Ramos (cell line): ENCODE results near the gene NHEJ1.

Source experiments
- in situ Hi-C: fragments of 300-500 bp; cut with MboI; formaldehyde crosslinking; loops from one replicate; pipeline ENCODE4 v1.14.3; 2022; ENCODE audit warnings: low sequenced_read_pairs; ENCODE audit not compliant: unreplicated experiment

Gene NHEJ1

GRCh38 chr2:219183151-219183772, 22.6 kb upstream of the NHEJ1 start:
- in situ Hi-C loops: no loop called here

- in situ Hi-C loops: no loop called here
These were observed 21.9 kb upstream of the NHEJ1 start for GRCh38 chr2:219182331-219183150.

- in situ Hi-C loops: no loop called here
These were observed 20.9 kb upstream of the NHEJ1 start for GRCh38 chr2:219181531-219181930.

GRCh38 chr2:219180961-219181360, 20.3 kb upstream of the NHEJ1 start:
- in situ Hi-C loops: no loop called here

GRCh38 chr2:219179601-219180465, 19.2 kb upstream of the NHEJ1 start:
- in situ Hi-C loops: no loop called here

GRCh38 chr2:219178377-219179175, 18.0 kb upstream of the NHEJ1 start:
- in situ Hi-C loops: no loop called here

- in situ Hi-C loops: no loop called here
These were observed 17.1 kb upstream of the NHEJ1 start, which contains the start of gene RETREG2 for GRCh38 chr2:219177552-219178376. Gene RETREG2 (plus strand): TSS chr2:219178275. CDS start chr2:219178353, 78 bp downstream.

GRCh38 chr2:219176818-219177551, 16.4 kb upstream of the NHEJ1 start, which contains the start of gene CNPPD1:
Gene CNPPD1 (minus strand): TSS chr2:219176925. CDS start chr2:219176828, 97 bp downstream.
- in situ Hi-C loops: no loop called here

- in situ Hi-C loops: no loop called here
These were observed 15.6 kb upstream of the NHEJ1 start for GRCh38 chr2:219175928-219176817.

GRCh38 chr2:219175486-219175885, 14.9 kb upstream of the NHEJ1 start:
- in situ Hi-C loops: no loop called here

GRCh38 chr2:219174801-219175200, 14.2 kb upstream of the NHEJ1 start:
- in situ Hi-C loops: loop anchor here (5.0 kb wide), 1 partner anchor 32 kb away; the partner anchor contains the start of gene ZFAND2B

GRCh38 chr2:219174146-219174545, 13.5 kb upstream of the NHEJ1 start:
- in situ Hi-C loops: loop anchor here (5.0 kb wide), 1 partner anchor 33 kb away; the partner anchor contains the start of gene ZFAND2B

- in situ Hi-C loops: loop anchor here (5.0 kb wide), 1 partner anchor 34 kb away; the partner anchor contains the start of gene ZFAND2B
These were observed 12.6 kb upstream of the NHEJ1 start for GRCh38 chr2:219173176-219173575.

- in situ Hi-C loops: loop anchor here (5.0 kb wide), 1 partner anchor 35 kb away; the partner anchor contains the start of gene ZFAND2B
These were observed 11.9 kb upstream of the NHEJ1 start for GRCh38 chr2:219172231-219173154.

- in situ Hi-C loops: loop anchor here (5.0 kb wide), 1 partner anchor 36 kb away; the partner anchor contains the start of gene ZFAND2B
These were observed 10.6 kb upstream of the NHEJ1 start for GRCh38 chr2:219171231-219171651.
